B cell (primary cell): ENCODE measurements around the gene HJURP. TPM values are rescaled to one million over a fixed set of nuclear protein-coding genes. Genes with fewer than 3 reads are reported as not detected.

ENCODE experiments used
- ATAC-seq: fragments of 200-7000 bp; cut with Tn5 transposase; one replicate; pipeline ENCODE4 v1.10.0; 2021; ENCODE audit warnings: low read depth, mild to moderate bottlenecking, moderate number of reproducible peaks, moderate library complexity
- CTCF ChIA-PET: fragments of 350-600 bp; sonication (Branson Sonifier 250); formaldehyde crosslinking; loops from one replicate; lab custom pipeline; 2021; ENCODE audit warnings: antibody characterized with exemption, inconsistent platforms; lab: Charles Lee
- POLR2A ChIA-PET: fragments of 350-600 bp; sonication (Branson Sonifier 250); formaldehyde crosslinking; loops from one replicate; lab custom pipeline; 2021; ENCODE audit warnings: antibody characterized with exemption; lab: Charles Lee
- DNase-seq: peaks from one replicate; pipeline ENCODE4 v3.0.0; 2013
- H2AFZ ChIP-seq: 2 replicates; pipeline ENCODE4 v1.6.1; 2012; ENCODE audit warnings: mild to moderate bottlenecking, low read depth, low read length; ENCODE audit not compliant: insufficient read depth, poor library complexity, severe bottlenecking
- H3K27ac ChIP-seq, 2 donors: 1 replicate in 1 of 2; 2 replicates in 1 of 2; pipeline ENCODE4 v1.5.1; 2012 to 2013; ENCODE audit warnings: low read length in 2 of 2, mild to moderate bottlenecking in 2 of 2, moderate library complexity in 1 of 2
- H3K27me3 ChIP-seq, 4 experiments: fragments of 200-600 bp in 1 of 4; sonication (generic) in 1 of 4; replicated peaks in 1 of 4; 1 replicate in 2 of 4; 2 replicates in 2 of 4; pipeline versions ENCODE4 v1.6.1 to v1.7.0; 2013 to 2016; ENCODE audit warnings: low read length in 3 of 4, mild to moderate bottlenecking in 2 of 4, mixed read lengths in 1 of 4, moderate library complexity in 1 of 4; ENCODE audit not compliant: insufficient read depth in 4 of 4, control insufficient read depth in 3 of 4; ENCODE audit errors: control extremely low read depth in 1 of 4
- H3K36me3 ChIP-seq, 2 experiments: replicated peaks in 1 of 2; 1 replicate in 1 of 2; 2 replicates in 1 of 2; pipeline versions ENCODE4 v1.6.1 to v1.7.1; 2013; ENCODE audit warnings: low read length in 1 of 2; ENCODE audit not compliant: insufficient read depth in 2 of 2, control insufficient read depth in 1 of 2; ENCODE audit errors: control extremely low read depth in 1 of 2, extremely low read depth in 1 of 2
- H3K4me1 ChIP-seq, 2 donors: fragments of 200-600 bp in 1 of 2; sonication (generic) in 1 of 2; 1 replicate in 1 of 2; 2 replicates in 1 of 2; pipeline versions ENCODE4 v1.5.1 to v1.6.1; 2013 to 2017; ENCODE audit warnings: low read length in 2 of 2; ENCODE audit not compliant: control insufficient read depth in 2 of 2, insufficient read depth in 2 of 2
- H3K4me2 ChIP-seq: replicated peaks from 2 replicates; pipeline ENCODE3; 2012; ENCODE audit warnings: mild to moderate bottlenecking, low read depth, low read length; ENCODE audit not compliant: poor library complexity, severe bottlenecking
- H3K4me3 ChIP-seq, 5 experiments: fragments of 200-600 bp in 1 of 5; sonication (generic) in 1 of 5; 1 replicate in 3 of 5; 2 replicates in 2 of 5; pipeline versions ENCODE4 v1.5.1 to v1.7.0; 2011 to 2016; ENCODE audit warnings: low read length in 4 of 5, mild to moderate bottlenecking in 4 of 5, low read depth in 2 of 5, control low read depth in 1 of 5, moderate library complexity in 1 of 5; ENCODE audit not compliant: insufficient read depth in 1 of 5; ENCODE audit errors: control extremely low read depth in 1 of 5, extremely low read depth in 1 of 5
- H3K79me2 ChIP-seq: fragments of 200-600 bp; sonication (generic); one replicate; pipeline ENCODE4 v1.6.0; 2016; ENCODE audit warnings: low read length; ENCODE audit not compliant: control insufficient read depth, insufficient read depth
- H3K9ac ChIP-seq: fragments of 200-600 bp; sonication (generic); 2 replicates; pipeline ENCODE4 v1.6.1; 2017; ENCODE audit warnings: mild to moderate bottlenecking, low read length, moderate library complexity
- H3K9me3 ChIP-seq, 3 donors: one replicate each; pipeline versions ENCODE4 v1.6.1 to v1.7.1; 2013; ENCODE audit warnings: low read length in 2 of 3; ENCODE audit not compliant: control insufficient read depth in 2 of 3, insufficient read depth in 1 of 3; ENCODE audit errors: control extremely low read depth in 1 of 3
- H4K20me1 ChIP-seq: 2 replicates; pipeline ENCODE4 v1.6.0; 2012; ENCODE audit warnings: mild to moderate bottlenecking, low read length; ENCODE audit not compliant: insufficient read depth, control insufficient read depth, poor library complexity, severe bottlenecking
- H3K27ac Mint-ChIP-seq: one replicate; pipeline ENCODE4 v1.8.0; 2021; ENCODE audit warnings: mixed read lengths
- H3K27me3 Mint-ChIP-seq: one replicate; pipeline ENCODE4 v1.8.0; 2021; ENCODE audit warnings: mixed read lengths
- H3K4me1 Mint-ChIP-seq: one replicate; pipeline ENCODE4 v1.8.0; 2021; ENCODE audit warnings: mixed read lengths
- H3K4me3 Mint-ChIP-seq: one replicate; pipeline ENCODE4 v1.8.0; 2021; ENCODE audit warnings: mixed read lengths
- H3K9me3 Mint-ChIP-seq: one replicate; pipeline ENCODE4 v1.8.0; 2022; ENCODE audit warnings: mixed read lengths; ENCODE audit not compliant: insufficient read depth
- EZH2 ChIP-seq: IDR thresholded peaks from 2 replicates; pipeline ENCODE4 v1.6.1; 2012; ENCODE audit warnings: borderline replicate concordance, low read depth, mild to moderate bottlenecking, moderate library complexity, low read length; ENCODE audit not compliant: insufficient read depth, poor library complexity, severe bottlenecking
- WGBS: methylation state at CpG from one replicate; pipeline ENCODE4 v1.1.5; 2013; ENCODE audit warnings: missing lambda C conversion rate; ENCODE audit not compliant: insufficient coverage; 5-methylcytosine and 5-hydroxymethylcytosine counted together
- intact Hi-C: fragments of 100-400 bp; cut with micrococcal nuclease; formaldehyde crosslinking; loops from one replicate; pipeline ENCODE4 v1.10.0; 2022
- polyA plus RNA-seq: library from polyadenylated mRNA; depleted of rRNA; stranded (reverse); fragments of >200 nt; gene quantifications from 2 replicates; pipeline ENCODE4 v1.2.3, GENCODE V29; 2012
- total RNA-seq, 2 donors: library from RNA; stranded (reverse); fragments of 120-200 nt in 1 of 2; gene quantifications; 1 replicate in 1 of 2; 2 replicates in 1 of 2; pipeline versions ENCODE4 v1.2.3 to v1.2.4, GENCODE V29; 2013 to 2022
- TF ChIP-seq, protein P1 (sequence below): fragments of 200-600 bp; IDR thresholded peaks from one replicate; pipeline ENCODE4 v1.8.0; 2022; ENCODE audit warnings: antibody characterized with exemption, mild to moderate bottlenecking

The HJURP gene
- total and polyA plus RNA-seq, 2 donors (not counting 1 experiment from before 2014, with no cell fraction given): 0.42 to 0.73 TPM

DNA sequence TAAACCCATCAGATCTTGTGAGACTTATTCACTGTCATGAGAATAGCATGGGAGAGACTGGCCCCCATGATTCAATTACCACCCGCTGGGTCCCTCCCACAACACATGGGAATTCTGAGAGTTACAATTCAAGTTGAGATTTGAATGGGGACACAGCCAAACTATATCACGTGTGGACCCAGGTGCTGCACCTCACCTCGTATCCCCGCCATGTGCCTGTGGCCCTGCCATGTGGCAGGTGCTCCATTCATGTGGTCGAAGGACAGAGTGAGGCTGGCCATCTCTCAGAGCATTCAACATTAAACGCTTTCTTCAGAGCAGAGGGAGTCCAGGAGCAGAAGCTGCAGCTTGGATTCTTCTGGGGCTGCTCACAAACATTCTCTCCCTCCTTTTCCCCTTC lies 44.0 kb downstream of the HJURP start:
- Histone ChIP-seq H3K4me2 (no peak overlapping the region), H3K4me3 (no peak overlapping the region), H3K79me2 (no peaks in the 10 kb centered on the region), H2AFZ (no peak overlapping the region), H3K9me3 (no peaks in the 10 kb centered on the region), H3K36me3 (no peaks in the 10 kb centered on the region), H3K27me3 (peaks cover 0 to 8% (median 0%) of the 10 kb centered on the region in 4 experiments), H4K20me1 (no peaks in the 10 kb centered on the region), H3K4me1 (no peaks in the 10 kb centered on the region), H3K27ac (no peak overlapping the region), H3K9ac (no peak overlapping the region)
- 84% methylated on average over 5 of the region's 6 CpGs for WGBS
- no peak for DNase-seq
- Mint-ChIP-seq H3K27me3 (peaks cover 22% of the 10 kb centered on the region), H3K4me1 (no peaks in the 10 kb centered on the region), H3K4me3 (no peak overlapping the region), H3K27ac (no peak overlapping the region), H3K9me3 (no peaks in the 10 kb centered on the region)
- ChIA-PET POLR2A (no interaction called here), CTCF (no interaction called here)
- TF ChIP-seq, protein P1, sequence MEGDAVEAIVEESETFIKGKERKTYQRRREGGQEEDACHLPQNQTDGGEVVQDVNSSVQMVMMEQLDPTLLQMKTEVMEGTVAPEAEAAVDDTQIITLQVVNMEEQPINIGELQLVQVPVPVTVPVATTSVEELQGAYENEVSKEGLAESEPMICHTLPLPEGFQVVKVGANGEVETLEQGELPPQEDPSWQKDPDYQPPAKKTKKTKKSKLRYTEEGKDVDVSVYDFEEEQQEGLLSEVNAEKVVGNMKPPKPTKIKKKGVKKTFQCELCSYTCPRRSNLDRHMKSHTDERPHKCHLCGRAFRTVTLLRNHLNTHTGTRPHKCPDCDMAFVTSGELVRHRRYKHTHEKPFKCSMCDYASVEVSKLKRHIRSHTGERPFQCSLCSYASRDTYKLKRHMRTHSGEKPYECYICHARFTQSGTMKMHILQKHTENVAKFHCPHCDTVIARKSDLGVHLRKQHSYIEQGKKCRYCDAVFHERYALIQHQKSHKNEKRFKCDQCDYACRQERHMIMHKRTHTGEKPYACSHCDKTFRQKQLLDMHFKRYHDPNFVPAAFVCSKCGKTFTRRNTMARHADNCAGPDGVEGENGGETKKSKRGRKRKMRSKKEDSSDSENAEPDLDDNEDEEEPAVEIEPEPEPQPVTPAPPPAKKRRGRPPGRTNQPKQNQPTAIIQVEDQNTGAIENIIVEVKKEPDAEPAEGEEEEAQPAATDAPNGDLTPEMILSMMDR: no peak
- TF ChIP-seq EZH2: no peak
- intact Hi-C loops: no loop called here
- ATAC-seq: no peak

DNA sequence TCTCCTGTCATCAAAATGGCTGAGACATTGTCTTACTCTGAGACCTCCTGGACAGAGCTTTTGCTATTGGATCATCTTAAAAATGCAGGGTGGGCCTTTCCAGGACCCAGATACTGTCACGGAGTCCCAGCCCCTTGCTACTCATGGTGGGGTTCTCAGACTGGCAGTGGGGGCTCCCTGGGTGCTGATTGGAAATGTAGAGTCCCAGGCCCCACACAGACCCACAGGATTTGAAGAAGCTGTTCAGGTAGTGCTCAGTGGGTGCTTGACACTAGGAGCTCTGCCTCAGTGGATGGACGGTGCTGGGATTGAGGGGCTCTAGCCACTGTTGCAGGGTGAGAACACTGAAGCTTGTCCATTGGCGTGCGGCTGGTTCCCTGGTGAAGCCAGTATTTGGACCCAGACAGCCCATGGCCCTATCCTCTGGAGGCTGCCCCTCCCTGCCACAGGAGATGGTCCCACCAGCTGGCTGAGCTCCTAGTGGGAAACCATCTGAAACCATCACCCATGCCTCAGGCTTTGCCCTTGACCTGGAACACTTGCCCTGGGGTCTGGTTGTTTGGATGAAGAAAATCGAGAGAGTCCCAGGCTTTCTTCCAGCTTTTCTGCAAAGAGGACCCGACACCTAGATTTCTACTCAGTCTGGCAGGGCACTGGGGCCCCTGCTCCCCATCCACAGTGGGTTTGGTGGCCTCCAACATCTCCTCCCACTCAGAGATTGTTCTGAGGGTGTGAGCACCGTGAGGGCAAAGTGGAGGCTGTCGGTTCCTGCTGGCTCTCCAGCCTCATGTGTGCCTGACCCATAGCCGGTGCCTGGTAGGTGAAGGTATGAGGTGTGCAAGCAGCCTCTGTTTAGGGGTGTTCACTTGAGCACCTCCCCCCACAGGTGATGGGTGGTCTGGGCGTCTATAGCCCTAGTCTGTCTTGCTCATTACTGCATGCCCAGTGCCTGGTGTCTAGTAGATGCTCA lies 46.1 kb downstream of the HJURP start:
- WGBS: 91% methylated on average over 7 of the region's 10 CpGs
- Mint-ChIP-seq H3K9me3 (no peaks in the 10 kb centered on the region), H3K4me3 (no peak overlapping the region), H3K27me3 (peaks cover 28% of the 10 kb centered on the region), H3K27ac (no peak overlapping the region), H3K4me1 (no peaks in the 10 kb centered on the region)
- no peak for ATAC-seq
- CTCF ChIA-PET: no interaction called here
- no peak overlapping the region for H2AFZ ChIP-seq
- no peak overlapping the region for H3K9ac ChIP-seq
- H3K27me3 ChIP-seq: peaks cover 0 to 10% (median 0%) of the 10 kb centered on the region in 4 experiments
- no peak overlapping the region for H3K4me3 ChIP-seq
- no peaks in the 10 kb centered on the region for H3K36me3 ChIP-seq
- H3K79me2 ChIP-seq: no peaks in the 10 kb centered on the region
- H3K9me3 ChIP-seq: no peaks in the 10 kb centered on the region
- no peak for DNase-seq
- no peak overlapping the region for H3K27ac ChIP-seq
- POLR2A ChIA-PET: no interaction called here
- intact Hi-C loops: no loop called here
- TF ChIP-seq EZH2: no peak
- TF ChIP-seq, protein P1: no peak
- no peaks in the 10 kb centered on the region for H4K20me1 ChIP-seq
- no peak overlapping the region for H3K4me2 ChIP-seq
- no peaks in the 10 kb centered on the region for H3K4me1 ChIP-seq
